HUES64 (cell line): ENCODE data around the gene SLC39A2.
"Not testable (repeated sequence)": the region's sequence is repeated elsewhere in the genome, so short reads cannot be mapped to it uniquely, and the experiment has no call there.

Experiments
- H3K27ac ChIP-seq: 2 replicates; pipeline ENCODE4 v1.7.0; 2013; ENCODE audit warnings: low read depth, low read length, inconsistent platforms
- H3K27me3 ChIP-seq: 2 replicates; pipeline ENCODE4 v1.6.1; 2013; ENCODE audit warnings: mild to moderate bottlenecking, low read length; ENCODE audit not compliant: insufficient read depth
- H3K36me3 ChIP-seq: 2 replicates; pipeline ENCODE4 v1.6.1; 2013; ENCODE audit warnings: mild to moderate bottlenecking, low read length; ENCODE audit not compliant: insufficient read depth
- H3K4me1 ChIP-seq: 2 replicates; pipeline ENCODE4 v1.6.1; 2013; ENCODE audit warnings: mild to moderate bottlenecking, low read length, moderate library complexity; ENCODE audit not compliant: insufficient read depth
- H3K4me3 ChIP-seq: 2 replicates; pipeline ENCODE4 v1.5.1; 2013; ENCODE audit warnings: mild to moderate bottlenecking, low read length, moderate library complexity
- H3K9ac ChIP-seq: 2 replicates; pipeline ENCODE4 v1.6.1; 2013; ENCODE audit warnings: mild to moderate bottlenecking, low read depth, low read length
- H3K9me3 ChIP-seq: 2 replicates; pipeline ENCODE4 v1.6.1; 2013; ENCODE audit warnings: low read depth, low read length; ENCODE audit not compliant: insufficient read depth
- WGBS: fragments of 150-250, 120-280 bp; methylation state at CpG from one replicate; pipeline ENCODE4 v1.1.7; 2013; ENCODE audit warnings: missing lambda C conversion rate; 5-methylcytosine and 5-hydroxymethylcytosine counted together

The SLC39A2 gene

GRCh38 chr14:20976291-20976690 lies 22.8 kb upstream of the SLC39A2 start:
- Histone ChIP-seq H3K27ac (no peak overlapping the region), H3K4me3 (no peak overlapping the region), H3K9me3 (no peaks in the 10 kb centered on the region), H3K9ac (no peak overlapping the region), H3K27me3 (peaks cover 5% of the 10 kb centered on the region; the same call in 1 of the 2 replicates), H3K36me3 (no peaks in the 10 kb centered on the region), H3K4me1 (peaks cover 6% of the 10 kb centered on the region; the same call in 1 of the 2 replicates)
- WGBS: no CpG with 5 or more reads among the region's 1 CpG

- 81% methylated on average over 1 of the region's 1 CpG for WGBS
- Histone ChIP-seq H3K27me3 (peaks cover 5% of the 10 kb centered on the region; the same call in 1 of the 2 replicates), H3K27ac (no peak overlapping the region), H3K36me3 (no peaks in the 10 kb centered on the region), H3K9me3 (no peaks in the 10 kb centered on the region), H3K9ac (no peak overlapping the region), H3K4me1 (no peaks in the 10 kb centered on the region), H3K4me3 (no peak overlapping the region)
Measured at GRCh38 chr14:20978687-20979086, 20.4 kb upstream of the SLC39A2 start.

- Histone ChIP-seq H3K9me3 (no peaks in the 10 kb centered on the region), H3K9ac (no peak overlapping the region), H3K36me3 (no peaks in the 10 kb centered on the region), H3K4me3 (no peak overlapping the region), H3K27ac (no peak overlapping the region), H3K4me1 (no peaks in the 10 kb centered on the region), H3K27me3 (peaks cover 5% of the 10 kb centered on the region; the same call in 1 of the 2 replicates)
- WGBS: 91% methylated on average over 1 of the region's 1 CpG
Measured at GRCh38 chr14:20980906-20981305, 18.2 kb upstream of the SLC39A2 start.

- WGBS: 92% methylated on average over 2 of the region's 2 CpGs
- no peaks in the 10 kb centered on the region for H3K36me3 ChIP-seq
- H3K4me3 ChIP-seq: no peak overlapping the region
- no peaks in the 10 kb centered on the region for H3K4me1 ChIP-seq
- H3K9me3 ChIP-seq: no peaks in the 10 kb centered on the region
- no peak overlapping the region for H3K27ac ChIP-seq
- H3K9ac ChIP-seq: no peak overlapping the region
- H3K27me3 ChIP-seq: peaks cover 5% of the 10 kb centered on the region; the same call in 1 of the 2 replicates
Measured at GRCh38 chr14:20982646-20983369, 16.3 kb upstream of the SLC39A2 start.

GRCh38 chr14:20985650-20986049 lies 13.4 kb upstream of the SLC39A2 start:
- H3K4me3 ChIP-seq, H3K4me1 ChIP-seq, H3K27me3 ChIP-seq, H3K36me3 ChIP-seq, H3K27ac ChIP-seq, H3K9ac ChIP-seq, H3K9me3 ChIP-seq: not testable (repeated sequence)
- WGBS: 94% methylated on average over 4 of the region's 4 CpGs

- H3K9me3 ChIP-seq: no peaks in the 10 kb centered on the region
- H3K27ac ChIP-seq: no peak overlapping the region
- H3K27me3 ChIP-seq: peaks cover 5% of the 10 kb centered on the region; the same call in 1 of the 2 replicates
- H3K4me3 ChIP-seq: no peak overlapping the region
- H3K9ac ChIP-seq: no peak overlapping the region
- H3K36me3 ChIP-seq: peaks cover 3% of the 10 kb centered on the region
- 52% methylated on average over 2 of the region's 2 CpGs for WGBS
- H3K4me1 ChIP-seq: peaks cover 4% of the 10 kb centered on the region; the same call in 1 of the 2 replicates
Measured at GRCh38 chr14:20986811-20987210, 12.3 kb upstream of the SLC39A2 start.

- no peaks in the 10 kb centered on the region for H3K9me3 ChIP-seq
- peak overlapping the region; percentile 49; the same call in 1 of the 2 replicates for H3K27ac ChIP-seq
- peaks cover 4% of the 10 kb centered on the region; the same call in 1 of the 2 replicates for H3K4me1 ChIP-seq
- H3K9ac ChIP-seq: peak overlapping the region; percentile 62
- WGBS: 89% methylated on average over 15 of the region's 15 CpGs
- H3K4me3 ChIP-seq: peak overlapping the region; percentile 94
- peaks cover 22% of the 10 kb centered on the region for H3K36me3 ChIP-seq
- no peaks in the 10 kb centered on the region for H3K27me3 ChIP-seq
Measured at GRCh38 chr14:20988717-20989470, 10.2 kb upstream of the SLC39A2 start.

- Histone ChIP-seq H3K4me3 (peak overlapping the region; percentile 94), H3K9ac (peak overlapping the region; percentile 62), H3K36me3 (peaks cover 28% of the 10 kb centered on the region), H3K9me3 (no peaks in the 10 kb centered on the region), H3K27me3 (no peaks in the 10 kb centered on the region), H3K27ac (peak overlapping the region; percentile 49; the same call in 1 of the 2 replicates), H3K4me1 (peaks cover 4% of the 10 kb centered on the region; the same call in 1 of the 2 replicates)
- 3% methylated on average over 7 of the region's 11 CpGs for WGBS
Measured at GRCh38 chr14:20989471-20989786, 9.7 kb upstream of the SLC39A2 start.

- H3K27me3 ChIP-seq: no peaks in the 10 kb centered on the region
- peaks cover 4% of the 10 kb centered on the region; the same call in 1 of the 2 replicates for H3K4me1 ChIP-seq
- peak within 1 kb of the TSS; percentile 77 for H3K9ac ChIP-seq
- H3K9me3 ChIP-seq: no peaks in the 10 kb centered on the region
- under 1% methylated on average over 42 of the region's 42 CpGs for WGBS
- H3K27ac ChIP-seq: peak within 1 kb of the TSS; percentile 65; the same call in 1 of the 2 replicates
- H3K36me3 ChIP-seq: peaks cover 33% of the 10 kb centered on the region
- H3K4me3 ChIP-seq: peak within 1 kb of the TSS; percentile 94
Measured at GRCh38 chr14:20989787-20990600, 9.1 kb upstream of the SLC39A2 start, which contains the start of gene METTL17. Gene METTL17, plus strand, starts transcription at chr14:20989980. Its CDS starts 23 bp downstream, at chr14:20990003.

GRCh38 chr14:20996521-20996920 lies 2.6 kb upstream of the SLC39A2 start:
- Histone ChIP-seq H3K4me3 (no peak overlapping the region), H3K9me3 (no peaks in the 10 kb centered on the region), H3K27me3 (no peaks in the 10 kb centered on the region), H3K4me1 (peaks cover 10% of the 10 kb centered on the region), H3K9ac (no peak overlapping the region), H3K36me3 (peaks cover 60% of the 10 kb centered on the region), H3K27ac (no peak overlapping the region)
- 95% methylated on average over 14 of the region's 14 CpGs for WGBS
